GM19035 (cell line): Measurements from ENCODE around the gene FAM184B.
"Not testable (repeated sequence)": the region's sequence is repeated elsewhere in the genome, so short reads cannot be mapped to it uniquely, and the experiment has no call there.

Experiments
- ATAC-seq: cut with Tn5 transposase; IDR thresholded peaks from one replicate; pipeline ENCODE4 v1.9.1; 2021; ENCODE audit not compliant: unreplicated experiment

The FAM184B gene

DNA sequence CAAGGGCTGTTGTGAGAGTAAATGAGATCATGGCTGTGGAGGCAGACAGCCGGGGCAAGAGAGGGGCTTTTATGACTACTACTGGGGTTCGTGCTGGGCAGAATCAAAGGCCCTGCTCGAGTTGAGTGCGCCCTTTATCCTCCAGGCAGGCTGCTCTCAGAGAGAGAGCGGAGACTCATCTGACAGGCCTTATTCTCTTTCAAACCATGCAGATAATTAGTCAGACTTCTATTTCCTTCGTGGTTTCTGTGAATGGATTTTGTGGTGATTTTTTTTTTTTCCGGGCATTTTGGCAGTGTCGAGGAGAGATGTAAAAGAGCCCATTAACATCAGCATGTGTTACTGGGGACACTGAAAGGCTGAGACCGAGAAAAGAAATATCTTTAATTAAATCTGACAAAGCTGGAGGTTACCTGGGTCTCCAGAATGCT is 93.4 kb downstream of the FAM184B start:
- ATAC-seq = no peak

DNA sequence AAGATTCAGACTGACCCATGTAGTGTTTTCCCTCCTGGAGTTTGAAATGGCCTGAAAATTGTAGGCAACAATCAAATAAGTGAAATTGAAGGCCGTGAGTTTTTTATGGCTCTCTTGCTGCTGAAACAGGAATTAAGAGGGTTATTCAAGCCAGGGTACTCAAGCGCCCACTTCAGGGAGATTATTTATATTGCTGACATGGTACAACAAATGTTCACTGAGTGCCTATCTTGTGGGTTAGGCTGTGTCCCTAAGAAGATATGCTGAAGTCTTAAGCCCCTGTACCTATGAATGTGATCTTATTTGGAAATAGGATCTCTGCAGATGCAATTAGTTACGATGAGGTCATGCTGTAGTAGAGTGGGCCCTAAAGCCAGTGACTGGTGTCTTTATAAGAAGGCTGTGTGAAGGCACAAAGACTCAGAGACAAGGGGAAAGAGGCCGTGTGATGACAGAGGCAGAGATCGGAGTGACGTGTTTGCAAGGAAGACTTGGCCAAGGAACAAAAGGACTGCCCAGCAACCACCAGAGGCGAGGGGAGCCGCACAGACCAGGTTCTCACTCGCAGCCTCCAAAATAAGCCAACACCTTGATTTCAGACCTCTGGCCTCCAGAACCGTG is 94.1 kb downstream of the FAM184B start:
- ATAC-seq = no peak

DNA sequence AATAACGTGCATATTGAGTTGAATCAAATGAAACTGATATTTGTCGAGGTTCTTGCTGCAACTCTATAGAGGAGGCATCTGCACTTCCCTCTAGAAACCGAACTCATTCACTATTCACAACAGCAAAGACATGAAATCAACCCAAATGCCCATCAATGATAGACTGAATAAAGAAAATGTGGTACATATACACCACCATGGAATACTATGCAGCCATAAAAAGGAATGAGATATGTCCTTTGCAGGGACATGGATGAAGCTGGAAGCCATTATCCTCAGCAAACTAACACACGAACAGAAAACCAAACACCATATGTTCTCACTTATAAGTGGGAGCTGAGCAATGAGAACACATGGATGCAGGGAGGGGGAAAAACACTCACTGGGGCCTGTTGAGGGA is 96.8 kb downstream of the FAM184B start:
- ATAC-seq = not testable (repeated sequence)

DNA sequence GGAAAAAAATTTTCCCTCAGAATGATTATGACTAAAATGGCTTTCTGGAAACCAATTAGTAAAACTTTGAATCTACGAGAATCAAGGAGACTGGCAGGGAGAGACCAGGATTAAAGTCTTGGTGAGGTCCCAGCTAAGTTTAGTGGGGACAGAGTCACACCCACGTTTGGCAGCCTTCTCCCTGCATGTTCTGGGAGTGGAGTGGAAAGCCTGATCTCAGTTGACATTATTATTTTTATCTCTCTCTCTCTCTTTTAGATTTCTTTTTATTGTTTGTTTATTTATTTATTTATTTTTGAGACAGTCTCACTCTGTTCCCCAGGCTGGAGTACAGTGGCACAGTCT is 99.2 kb downstream of the FAM184B start:
- ATAC-seq = no peak

DNA sequence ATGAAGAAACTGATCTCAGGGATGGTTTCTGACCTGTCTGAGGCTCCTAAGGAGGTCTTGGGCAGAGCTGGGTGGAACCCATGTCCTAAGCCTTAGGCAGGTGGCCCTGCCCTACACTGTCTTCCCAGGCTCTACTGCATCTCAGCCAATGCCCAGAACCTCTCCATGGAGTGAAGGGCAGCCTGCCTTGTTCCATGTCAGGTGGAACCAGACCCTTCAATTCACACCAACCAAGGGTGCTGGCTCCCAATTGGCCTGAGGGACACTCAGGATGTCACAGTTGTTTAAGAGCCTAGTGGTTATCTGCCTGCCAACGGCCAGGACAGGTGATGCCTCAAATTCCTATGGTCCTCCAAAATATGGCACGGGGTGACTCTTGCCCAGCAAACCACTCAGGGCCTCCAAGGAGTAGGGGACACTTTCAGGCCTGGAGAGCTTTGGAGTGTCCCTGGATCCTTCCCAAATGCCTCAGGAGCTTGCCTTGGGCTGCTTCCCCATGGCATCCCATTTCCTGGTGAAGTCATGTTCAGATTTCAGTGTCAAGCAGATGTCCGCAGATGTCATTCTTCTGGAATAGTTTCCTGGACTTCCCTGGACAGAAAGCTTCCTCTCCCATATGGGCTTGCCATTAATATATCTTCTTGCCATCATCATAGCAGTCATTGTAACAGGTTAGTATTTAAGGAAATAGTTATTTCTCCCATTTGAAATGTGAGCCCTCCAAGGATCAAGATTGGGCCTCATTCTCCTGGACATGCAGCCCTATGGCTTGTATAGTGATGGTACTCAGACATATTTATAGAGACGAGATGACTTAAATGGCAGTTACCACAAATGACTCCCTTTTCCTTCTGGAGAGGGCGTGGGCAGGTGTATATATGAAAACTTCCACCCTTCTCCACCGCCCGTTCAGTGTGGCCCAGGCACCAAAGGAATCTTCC is 99.9 kb downstream of the FAM184B start:
- no peak for ATAC-seq

DNA sequence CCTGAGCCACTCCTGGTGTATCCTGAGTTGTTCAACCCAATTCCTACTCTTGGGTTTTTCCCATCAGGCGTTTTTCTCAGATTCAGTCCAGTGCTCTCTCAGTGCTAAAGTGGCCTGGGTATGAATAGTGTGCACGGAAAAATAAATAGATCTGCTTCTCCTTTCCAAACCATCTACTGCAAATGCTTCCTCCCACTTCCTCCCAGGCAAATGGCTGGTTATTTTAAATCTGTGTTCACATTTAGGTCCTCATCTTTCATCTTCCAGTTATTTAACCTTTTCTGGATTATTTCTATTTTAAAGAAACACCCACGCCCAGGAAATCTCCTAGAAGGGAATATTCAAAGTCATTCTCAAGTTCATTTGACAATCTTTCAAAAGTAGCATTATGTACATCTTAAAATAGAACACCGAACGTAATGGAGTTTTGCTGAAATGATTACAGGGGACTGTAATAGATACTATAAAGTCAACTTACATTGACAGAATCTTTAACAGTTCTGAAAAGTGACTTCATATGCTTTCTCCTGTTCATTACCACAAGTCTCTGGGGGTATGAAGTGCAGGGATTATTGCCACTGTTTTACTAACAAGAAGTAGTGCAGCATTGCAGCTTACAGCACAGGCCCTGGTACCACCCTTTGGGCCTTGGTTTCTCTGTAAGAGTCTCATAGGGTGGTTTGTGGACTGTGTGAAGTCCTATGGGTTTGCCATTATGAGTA is 100.7 kb downstream of the FAM184B start:
- no peak for ATAC-seq

DNA sequence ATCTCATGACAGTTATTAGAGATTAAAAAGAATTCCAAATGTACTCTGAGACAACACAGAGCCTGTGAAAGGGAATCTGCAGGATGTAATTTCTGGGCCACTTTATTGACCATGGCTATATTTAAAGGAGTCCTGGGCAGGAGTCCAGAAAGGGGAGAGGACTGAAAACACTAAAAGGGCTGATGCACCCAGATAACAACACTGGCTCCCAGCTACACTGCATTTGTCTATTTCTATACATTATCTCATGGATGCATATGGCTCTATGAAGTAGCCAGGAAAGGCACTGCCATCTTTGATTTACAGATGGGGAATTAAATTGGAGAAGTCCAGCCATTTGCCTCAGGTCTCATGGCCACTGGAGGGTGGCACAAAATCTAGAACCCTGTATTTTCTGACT is 111.0 kb downstream of the FAM184B start:
- ATAC-seq = no peak

DNA sequence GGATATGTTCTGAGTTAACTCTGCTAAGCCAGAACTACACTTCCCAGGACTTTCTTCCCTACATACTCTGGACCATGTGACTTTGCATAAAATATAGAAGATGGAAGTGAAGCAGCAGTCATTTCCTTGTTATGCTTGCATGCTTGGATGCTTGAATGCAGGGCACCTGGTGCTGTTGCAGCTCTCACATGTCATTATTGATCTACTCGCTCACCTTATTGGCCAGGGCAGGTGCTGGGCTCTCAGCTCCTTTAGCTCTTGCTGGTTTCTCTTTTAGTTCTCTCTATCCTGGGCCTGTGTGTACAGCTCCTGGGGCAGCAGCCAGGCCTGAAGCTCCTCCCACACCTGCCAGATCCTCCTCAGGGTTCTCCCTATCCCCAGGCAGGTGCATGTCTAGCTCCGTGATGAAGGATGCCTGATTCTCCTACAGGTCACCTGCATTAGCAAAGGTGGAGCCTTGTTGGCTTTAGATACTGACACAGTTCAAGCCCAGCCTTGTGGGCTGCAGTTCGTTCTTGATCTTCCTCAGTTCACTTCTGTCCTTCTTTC is 113.7 kb downstream of the FAM184B start:
- ATAC-seq = no peak

DNA sequence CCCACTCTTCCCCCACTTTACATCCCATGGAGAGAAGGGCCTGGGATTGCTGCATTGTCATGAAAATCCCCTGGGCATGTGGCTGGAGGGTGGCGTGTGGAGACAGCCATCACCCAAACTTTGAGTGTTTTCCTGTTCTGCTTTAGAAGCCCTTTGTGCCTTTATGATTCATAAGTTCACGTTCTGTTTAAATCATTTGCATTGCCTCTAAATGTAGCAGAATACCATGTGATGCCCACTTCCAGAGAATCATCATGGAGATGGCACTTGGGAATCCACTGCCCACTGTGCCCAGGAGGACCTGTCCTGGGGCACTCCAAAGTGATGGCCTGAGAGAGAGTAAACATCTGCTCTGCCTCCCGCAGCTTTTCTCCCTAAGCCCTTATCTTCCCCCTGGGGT is 114.2 kb downstream of the FAM184B start:
- ATAC-seq = no peak

DNA sequence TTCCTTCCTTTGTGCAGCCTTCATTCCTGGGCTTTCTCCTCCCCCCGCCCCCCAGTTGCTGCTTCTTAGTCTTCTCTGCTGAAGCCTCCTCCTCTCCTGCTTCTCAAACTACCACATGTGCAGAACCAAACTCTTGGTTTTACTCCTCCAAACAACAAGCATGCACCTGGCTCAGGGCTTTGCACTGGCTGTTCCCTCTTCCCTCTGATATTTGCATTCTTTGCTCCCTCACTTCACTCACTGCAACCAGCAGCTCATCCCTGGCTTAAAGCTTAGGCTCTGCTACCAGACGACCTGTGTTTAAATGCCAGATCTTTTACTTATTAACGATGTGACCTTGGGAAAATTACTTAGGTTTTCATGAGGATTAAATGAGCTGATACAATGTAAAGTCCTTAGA is 115.6 kb downstream of the FAM184B start:
- no peak for ATAC-seq

DNA sequence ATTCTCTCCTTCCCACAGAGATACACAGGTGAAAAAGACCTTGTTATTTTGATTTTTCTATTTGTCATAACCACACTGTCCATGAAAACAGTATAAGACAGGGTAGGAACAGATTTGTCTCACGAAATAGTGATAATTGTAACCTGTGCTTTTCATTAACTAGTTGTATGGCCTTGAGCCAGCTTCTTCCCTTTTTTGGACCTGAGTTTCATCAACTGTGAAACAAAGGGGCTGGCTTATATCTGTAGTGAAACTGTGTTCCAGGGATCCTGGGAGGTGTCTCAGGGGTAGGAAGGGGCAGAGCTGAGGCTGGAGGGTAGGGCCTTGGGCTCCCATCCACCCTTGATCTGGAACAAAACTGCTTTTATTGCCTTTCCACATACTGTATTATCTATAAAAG is 116.1 kb downstream of the FAM184B start:
- ATAC-seq = no peak

DNA sequence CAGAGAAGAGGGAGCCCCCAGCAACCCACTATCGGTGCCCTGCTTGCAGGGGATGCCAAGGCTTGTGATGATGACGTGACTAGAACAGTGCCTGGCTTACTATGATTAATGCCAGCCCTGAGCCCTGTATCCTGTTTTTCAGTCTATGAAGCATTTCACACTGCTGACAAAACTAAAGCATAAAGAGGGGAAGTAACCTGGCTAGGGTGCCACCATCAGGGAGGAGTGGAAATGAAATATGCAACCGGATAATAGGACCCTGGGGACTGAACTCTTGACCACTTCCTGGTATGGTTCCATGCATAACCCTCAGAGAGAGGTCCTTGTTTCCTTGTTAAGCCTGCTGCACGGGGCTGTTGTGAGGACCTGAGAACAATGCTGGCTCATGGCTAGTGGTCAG is 116.7 kb downstream of the FAM184B start:
- peak; percentile 89 for ATAC-seq

DNA sequence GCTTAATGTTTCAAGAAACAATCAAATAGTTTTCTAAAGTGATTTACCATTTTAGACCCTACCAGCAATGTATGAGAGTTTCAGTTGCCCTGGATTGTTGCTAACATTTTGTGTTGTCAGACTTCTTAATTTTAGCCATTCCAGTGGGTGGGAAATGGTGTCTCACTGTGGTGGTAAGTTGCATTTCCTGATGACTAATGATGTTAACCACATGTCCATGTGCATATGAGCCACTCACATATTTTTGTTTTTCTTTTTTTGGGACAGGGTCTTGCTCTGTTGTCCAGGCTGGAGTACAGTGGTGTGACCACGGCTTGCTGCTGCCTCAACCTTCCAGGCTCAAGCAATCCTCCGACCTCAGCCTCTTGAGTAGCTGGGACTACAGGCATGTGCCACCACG is 118.7 kb downstream of the FAM184B start:
- no peak for ATAC-seq

DNA sequence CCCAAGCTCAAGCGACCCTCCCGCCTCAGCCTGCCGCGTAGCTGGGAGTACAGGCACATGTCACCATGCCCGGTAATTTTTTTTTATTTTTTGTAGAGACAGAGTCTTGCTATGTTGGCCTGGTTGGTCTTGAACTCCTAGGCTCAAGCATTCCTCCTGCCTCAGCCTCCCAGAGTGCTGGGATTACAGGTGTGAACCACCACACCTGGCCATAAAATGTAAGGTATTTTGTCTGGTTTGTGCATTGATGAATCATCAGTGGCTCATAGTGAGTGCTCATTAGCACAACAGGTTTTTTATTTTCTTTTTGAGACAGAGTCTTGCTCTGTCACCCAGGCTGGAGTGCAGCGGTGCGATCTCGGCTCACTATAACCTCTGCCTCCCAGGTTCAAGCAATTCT is 122.2 kb downstream of the FAM184B start:
- ATAC-seq = not testable (repeated sequence)

DNA sequence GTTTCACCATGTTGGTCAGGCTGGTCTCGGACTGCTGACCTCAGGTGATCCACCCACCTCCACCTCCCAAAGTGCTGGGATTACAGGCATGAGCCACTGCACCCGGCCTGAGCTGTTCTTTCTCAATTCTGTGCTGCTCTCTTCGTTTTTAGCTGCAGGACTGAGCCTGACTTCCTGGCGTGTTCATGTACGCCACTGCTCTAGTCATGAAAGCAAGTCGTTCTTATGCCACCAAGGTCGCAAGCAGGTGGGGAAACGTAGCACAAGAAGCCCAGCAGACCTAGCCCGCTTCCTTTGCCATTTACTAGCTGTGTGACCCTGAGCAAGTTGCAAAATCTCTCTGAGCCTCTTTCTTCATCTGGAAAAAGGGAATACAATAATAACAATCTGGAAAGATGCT is 123.6 kb downstream of the FAM184B start:
- no peak for ATAC-seq

DNA sequence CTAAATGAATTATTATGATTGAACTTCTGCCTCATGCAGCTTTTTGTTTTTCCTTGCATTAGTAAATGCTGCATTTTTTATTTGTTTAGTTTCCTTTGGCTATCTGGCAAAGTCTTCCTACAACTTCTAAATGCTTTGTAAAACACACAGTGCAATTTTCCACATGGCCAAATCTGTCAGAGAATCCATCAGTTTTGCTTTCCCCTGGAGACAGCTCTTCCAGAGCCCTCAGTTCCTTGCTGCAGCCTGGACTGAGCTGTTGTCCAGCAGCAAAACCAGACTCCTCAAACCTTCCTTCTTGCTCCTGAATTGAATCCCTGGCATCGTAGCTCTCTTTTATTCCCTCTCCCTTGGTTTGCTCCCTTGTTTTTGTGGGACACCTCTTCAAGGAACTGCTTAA is 124.3 kb downstream of the FAM184B start:
- ATAC-seq = no peak

DNA sequence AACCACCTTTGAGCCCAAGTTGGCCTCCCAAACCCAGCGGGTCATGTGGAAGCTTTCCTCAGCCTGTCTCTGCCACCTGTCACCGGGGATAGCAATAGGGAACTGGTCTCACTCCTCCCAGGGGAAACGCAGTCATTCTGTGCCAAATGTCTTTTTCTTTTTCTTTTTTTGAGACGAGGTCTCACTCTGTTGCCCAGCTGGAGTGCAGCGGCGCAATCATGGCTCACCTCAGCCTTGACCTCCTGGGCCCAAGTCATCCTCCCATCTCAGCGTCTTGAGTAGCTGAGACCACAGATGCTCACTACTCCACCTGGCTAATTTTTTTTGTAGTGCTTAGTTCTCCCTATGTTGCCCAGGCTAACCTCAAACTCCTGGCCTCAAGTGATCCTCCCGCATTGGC is 126.7 kb downstream of the FAM184B start:
- ATAC-seq = no peak

DNA sequence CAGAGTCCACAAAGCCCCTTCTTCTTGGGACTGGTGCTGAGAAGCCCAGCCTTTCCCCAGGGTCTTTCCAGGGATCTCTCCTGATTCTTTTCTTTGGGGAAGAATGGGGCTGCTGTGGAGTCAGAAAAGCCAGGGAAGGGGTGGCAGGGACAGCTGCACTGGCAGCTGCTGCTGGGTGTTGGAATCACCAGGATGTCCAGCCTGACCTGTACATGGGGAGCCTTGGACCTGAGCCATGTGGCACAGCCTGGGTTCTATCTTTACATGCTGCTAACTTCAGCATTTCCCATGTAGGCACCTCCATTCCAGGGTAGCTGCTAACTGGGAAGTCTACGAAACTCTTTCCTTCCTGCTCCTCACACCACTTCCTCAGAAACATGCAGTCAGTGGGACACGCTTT is 131.0 kb downstream of the FAM184B start:
- ATAC-seq = no peak

DNA sequence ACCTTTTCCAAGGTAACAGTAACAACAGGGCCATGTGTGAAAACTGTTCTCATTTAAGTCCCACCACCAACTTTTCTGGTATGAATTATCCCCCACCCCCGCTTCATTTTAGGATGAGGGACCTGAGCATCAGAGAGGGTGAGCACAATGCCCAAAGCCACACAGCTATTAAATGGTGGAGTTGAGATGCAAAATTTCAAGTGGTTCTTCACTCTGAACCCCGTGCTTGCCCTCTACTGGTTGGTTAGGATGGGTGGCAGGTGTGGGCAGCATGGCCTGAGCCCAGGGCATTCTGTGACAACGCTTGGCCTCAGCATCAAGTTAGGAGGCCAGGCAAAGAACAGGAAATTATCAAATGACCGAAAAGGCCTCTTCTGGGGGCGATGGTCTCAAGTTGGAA is 133.5 kb downstream of the FAM184B start:
- ATAC-seq = no peak

DNA sequence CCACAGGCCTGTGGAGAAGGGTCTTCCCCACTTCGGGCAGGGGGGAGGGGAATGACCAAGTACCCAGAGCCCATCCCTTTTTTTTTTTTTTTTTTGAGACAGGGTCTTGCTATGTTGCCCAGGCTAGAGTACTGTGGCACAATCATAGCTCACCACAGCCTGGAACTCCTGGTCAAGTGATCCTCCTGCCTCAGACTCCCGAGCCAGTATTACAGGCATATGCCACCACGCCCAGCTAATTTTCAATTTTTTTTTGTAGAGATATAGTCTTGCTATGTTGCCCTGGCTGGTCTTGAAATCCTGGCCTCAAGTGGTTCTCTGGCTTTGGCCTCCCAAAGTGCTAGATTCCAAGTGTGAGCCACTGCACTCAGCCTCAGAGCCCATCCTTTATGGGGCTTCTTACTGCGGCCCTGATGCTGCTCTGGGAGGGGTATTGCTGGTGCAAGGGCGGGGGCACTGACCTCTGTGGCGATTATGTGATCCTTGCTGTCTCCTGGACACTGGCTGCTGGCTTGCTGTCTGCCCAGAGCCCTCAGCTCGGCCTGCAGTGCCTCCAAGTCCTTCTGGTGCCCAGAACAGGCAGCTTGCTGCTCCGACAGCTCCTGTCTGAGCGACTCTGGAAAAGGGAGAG is 134.1 kb downstream of the FAM184B start:
- ATAC-seq = no peak

DNA sequence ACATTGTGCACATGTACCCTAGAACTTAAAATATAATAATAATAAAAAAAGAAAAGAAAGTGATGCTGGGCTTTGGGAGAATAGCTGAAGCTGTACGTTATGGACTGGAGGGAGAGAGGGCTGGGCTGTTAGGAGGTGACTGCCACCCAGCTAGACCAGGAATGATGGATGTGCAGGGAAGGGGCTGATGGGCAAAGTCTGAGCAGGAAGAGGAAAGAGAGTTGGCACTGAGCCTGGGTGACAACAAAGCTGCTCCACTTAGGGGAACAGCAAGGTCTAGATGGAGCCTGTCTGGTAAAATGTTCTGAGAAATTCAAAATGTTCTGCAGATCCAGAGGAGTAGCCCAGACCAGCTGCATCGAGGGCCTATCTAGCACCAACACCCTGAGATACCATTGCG is 134.7 kb downstream of the FAM184B start:
- ATAC-seq = no peak
